NCI-H187 treated with DMSO at 0.1 percent for 48 hours (cell line): ENCODE data around the gene TH.

Experiments
- DNase-seq: peaks from one replicate; lab custom pipeline; 2025; lab: John Stamatoyannopoulos, UW

Gene TH

DNA sequence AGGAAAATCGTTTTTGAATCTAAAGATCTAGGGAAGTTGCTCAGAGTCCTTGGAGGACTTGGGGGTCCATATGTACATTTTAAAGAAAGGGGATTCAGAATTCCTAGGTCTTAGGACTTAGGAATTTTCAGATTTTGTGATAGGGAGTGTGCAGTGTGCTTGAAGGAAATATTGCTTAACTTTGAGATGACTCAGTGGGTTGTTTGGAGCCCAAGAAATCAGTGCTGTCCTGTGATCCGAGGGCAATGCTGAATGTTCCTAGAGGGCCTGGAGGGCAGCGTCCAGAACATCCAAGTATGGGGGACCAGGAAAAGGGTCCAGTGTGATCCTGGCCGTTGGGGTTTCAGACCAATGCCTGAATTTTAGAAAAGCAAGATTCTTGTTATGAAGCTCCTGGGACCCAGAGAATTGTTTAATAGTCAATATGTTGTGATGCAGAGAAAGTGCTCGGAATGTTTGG, 29.3 kb downstream of the TH start:
- DNase-seq: no peak

DNA sequence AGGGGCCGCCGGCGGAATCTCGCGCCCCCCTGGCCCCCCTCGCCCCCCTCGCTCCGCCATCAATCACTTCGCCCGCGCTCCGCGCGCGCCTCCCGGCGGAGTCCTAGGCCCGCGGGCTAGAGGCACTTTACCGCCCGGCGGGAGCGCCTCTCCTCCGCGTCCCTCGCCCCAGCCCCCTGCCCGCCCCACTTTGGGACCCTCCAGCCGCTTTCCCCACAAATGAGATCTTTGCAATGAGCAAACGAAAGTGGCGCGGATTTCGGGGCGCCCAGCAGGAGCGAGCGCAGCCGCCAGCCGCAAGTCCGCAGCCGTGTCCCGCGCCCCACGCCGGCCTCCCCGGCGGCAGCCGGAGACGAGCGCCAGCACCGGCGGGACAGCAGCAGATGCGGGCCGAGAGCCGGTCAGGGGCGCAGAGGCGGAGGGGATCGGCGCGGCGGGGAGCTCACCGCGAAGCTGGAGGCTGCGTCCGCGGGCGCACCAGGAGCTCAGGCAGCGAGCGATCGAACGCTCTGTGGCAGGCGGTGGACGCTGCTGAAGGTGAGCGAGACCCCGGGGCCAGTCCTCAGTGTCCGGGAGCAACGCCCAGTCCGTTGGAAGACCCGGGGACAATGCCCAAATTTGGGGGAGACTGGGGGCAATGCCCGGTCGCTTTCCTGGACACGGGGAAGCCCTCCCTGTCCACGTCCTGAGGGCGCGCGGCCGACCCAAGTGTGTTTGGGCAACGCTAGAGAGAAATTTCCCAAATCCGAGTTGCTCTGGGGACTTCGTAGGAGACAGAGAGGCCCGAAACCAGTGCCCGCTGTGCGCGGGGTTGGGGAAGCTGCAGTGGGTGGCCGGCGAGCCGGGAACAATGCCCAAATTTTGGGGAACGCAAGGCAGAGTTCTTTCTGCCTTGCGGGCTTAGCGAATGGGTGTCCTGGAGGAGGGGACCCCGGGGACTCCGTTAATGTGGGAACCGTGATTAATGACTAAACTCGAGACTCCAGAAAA, 30.9 kb downstream of the TH start:
- DNase-seq: no peak

DNA sequence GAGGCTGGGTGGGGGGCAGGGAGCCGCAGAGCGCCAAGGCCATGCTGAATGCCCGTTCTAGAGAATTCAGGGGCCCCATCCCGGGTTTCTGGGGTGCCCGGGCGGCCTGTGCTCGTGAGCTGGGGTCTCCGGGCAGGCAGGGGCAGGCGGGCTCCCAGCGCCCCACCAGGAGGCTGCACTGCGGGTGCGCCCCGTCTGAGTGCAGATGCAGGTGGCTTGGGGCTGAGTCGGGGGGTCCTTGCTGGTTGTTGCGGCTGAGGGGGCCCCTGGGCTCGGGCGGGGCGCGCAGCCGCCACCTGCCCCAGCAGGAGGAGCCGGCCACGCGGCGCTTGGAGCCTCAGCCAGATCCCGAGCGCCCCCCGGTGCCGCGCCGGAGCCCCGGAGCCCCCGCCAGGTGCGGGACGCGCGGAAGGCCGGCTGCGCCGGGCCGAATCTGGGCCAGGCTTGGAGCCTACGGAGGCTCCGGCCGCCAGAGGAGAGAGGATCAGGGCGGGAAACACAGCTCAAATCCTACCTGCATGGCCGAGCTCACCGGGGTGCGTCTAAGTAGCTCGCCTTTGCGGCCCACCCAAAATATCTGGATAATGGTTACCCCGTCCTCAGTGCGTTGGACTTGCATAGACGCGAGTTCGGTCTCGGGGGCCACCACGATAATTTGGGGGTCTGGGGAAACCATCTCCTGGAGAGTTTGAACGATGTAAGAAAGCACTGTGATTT, 31.8 kb downstream of the TH start:
- DNase-seq: no peak

DNA sequence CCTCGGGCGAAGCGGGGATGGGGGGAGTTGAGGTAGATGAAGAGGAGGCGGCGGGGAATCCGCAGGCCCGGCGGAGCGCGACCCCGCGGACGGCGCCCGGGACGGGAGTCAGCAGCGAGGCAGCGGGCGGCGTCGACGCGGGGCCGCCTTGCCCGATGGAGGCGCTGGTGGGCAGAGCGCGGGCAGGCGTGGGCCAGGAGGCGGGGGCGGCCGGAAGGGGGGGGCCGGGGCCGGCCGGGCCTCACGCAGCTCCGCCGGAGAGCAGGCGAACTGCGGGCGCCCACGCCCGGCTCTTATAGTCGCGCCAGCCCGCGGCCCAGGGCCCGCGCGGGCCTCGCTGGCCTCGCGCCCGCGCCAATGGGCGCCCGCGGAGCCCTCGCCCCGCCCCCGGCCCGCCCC, 32.5 kb downstream of the TH start, which contains the start of gene IGF2:
IGF2 (minus strand) TSS at position 267 of the 399 bp plus-strand sequence. CDS start 3,866 bp downstream, outside the sequence.
- no peak for DNase-seq

DNA sequence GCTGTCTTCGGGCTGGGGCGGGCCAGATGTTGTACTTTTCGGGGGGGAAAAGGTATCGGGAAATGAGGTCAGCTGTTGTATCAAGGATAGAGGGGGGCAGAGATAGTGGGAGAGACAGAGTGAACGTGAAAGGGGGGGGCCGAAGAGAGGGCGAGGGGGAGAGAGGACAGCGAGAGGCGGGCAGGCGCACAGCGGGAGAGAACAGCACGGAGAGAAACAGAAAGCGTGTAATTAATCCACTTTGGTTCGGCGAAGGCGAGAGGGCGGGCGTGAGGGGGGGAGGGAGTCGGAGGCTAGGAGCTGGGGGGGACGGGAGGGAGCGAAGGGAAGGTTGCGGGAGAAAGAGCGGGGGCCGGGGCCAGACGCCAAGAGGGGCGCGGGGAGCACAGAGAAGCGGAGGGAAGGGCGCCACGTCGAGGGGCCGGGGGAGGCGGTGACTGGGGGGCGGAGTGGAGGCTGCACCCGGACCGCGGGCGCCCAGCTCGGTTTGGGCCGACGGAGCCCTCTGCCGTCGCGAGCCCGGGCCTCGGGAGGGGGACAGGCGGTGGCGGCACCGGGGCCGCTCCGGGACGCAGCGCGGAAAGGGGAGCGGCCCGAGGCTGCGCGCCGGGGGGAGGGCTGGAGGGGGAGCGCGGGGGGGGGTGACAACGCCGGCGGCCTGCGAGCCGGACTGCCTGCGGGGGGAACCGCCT, 33.0 kb downstream of the TH start:
- DNase-seq: no peak

DNA sequence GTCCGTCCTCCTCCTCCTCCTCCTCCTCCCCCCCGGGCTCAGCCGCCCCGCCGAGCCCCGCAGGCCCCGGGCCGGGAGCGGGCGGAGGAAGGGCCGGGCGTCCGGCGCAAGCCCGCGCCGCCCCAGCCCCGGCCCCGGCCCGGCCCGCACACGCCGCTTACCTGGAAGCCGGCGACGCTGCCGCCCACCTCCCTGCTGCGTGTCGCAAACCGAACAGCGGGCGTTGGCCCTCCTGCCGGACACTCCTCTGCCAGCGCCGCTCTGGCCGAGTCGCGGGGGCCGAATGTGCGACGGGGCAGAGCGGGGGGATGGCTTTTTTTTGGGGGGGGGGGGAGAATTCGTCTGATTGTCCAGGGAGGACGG, 33.6 kb downstream of the TH start:
- DNase-seq: no peak

DNA sequence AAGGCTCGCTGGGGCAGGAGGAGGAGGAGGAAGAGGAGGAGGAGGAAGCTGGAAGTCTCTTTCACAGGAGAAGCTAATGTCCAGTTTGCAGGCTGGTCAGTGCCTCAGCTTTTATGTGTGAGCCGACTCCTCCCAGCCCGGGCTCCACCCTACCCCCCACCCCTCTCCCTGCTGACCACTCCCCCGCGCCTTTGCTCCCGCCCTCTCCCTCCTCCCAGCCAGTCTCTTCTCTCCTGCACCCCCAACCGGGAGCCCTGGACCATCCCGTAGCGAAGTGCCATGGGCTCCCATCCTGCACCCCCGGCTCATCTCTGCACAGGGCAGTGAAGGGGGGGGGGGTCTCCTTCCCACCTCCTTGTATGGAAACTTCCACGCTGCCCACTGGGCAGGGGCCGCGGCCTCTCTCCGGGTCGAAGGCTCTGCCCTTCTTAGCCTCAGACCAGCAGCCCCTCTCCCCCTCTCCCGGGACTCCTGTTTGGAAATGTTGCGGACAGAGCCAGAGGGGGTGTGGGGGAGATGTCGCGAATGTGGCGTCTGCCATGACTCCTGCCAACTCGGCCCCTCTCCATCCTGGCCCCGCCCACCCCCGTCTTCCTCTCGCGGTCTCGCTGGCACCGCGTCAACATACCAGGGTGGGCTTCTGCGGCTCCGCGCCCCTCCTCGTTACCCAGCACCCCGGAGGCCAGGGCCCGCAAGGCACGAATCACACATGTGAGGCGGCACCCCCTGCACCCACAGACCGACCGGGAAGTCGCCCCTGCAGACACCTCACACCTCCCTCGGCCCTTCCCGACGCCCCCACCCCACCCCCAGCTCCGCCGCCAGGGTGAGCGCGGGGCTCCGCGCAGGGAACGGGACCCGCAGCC, 34.2 kb downstream of the TH start:
- no peak for DNase-seq

DNA sequence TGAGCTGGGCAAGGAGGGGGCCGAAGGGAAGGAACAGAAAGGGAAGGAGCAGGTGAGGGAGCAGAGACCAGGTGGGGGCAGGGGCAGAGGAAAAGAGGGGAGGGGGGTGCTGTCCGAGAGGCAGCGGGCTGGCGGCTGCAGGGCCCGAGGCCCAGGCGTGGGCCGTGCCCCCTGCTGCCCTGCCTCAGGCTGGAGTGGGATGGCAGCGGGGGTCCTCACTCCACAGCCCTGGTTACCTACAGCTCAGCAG, 34.7 kb downstream of the TH start:
- DNase-seq: no peak

DNA sequence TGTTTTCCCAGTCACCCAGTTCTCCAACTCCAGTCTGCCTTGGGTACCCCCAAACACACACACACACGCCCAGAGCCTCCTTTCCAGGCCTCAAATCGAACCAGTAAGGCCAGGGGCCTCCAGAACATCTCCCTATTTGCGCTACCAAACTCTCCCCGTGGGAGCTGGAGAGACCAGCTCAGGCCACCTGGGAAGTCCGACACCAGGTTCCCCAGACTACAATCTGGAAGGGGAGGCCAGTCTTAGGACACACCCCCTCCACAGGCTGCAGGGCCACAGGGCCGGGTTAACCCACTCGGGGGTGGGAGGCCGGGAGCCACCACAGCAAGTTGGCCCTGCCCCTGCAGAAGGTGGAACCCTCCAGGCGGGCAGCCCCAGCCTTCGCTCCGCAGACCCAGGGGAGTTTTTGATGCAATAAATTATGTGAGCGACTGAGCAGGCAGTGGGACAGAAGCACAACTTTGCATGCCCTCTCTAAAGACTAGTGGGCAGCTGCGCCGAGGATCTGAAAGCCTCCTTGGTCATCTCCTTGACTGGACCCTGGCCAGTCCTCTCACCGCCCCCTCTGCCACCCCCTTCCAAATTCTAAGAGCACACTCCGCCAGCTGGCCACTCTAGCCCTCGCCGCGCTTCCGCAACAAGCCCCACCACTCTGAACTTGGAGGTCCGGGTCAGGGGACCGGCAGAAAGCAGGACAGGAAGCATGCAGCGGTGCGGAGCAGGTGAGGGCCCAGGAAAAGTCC, 35.2 kb downstream of the TH start:
- no peak for DNase-seq

DNA sequence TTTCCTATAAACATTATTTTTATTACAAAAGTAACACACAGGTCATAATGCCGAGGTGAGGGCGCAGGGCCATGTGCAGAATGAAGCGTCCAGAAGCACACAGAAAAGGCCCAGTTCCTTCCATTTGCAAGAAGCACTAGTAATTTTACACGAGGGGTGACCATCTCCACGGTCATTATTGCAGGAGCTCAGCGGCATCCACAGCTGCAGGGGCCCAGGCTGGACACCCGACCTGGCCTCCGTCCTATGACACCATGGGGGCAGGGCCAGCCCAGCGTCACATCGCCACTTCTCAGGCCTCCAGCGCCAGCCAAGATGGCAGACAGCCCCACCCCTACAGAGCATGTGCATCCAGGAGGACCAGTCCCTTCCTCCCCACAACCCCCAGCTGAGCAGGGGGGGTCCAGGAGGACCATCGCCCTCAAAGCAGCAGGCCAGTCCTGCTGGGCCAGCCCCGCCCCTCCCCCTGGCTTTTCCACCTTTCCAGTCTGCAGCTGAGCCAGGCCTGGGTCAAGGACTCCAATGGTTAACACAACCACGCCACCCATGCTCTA, 35.9 kb downstream of the TH start:
- no peak for DNase-seq

DNA sequence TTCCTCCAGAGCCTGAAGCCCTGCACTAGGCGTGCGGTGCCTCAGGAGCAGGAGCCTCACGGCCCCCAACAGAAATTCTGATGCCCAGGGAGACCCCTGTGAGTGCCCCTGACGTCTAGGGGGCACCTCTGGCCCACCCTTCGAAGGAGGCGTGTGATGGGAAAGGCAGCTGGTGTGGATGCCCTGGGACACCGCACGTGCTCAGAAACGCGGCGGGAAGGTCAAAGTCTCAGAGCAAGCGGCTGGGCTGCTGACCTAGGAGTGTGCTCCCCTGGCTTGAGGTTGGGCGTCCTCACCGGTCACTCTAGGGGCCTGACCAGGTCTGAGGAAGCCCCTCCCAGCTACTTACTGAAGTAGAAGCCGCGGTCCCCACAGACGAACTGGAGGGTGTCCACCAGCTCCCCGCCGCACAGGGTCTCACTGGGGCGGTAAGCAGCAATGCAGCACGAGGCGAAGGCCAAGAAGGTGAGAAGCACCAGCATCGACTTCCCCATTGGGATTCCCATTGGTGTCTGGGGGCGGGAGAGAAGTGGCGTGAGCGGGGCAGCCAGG, 36.5 kb downstream of the TH start:
- DNase-seq: no peak

DNA sequence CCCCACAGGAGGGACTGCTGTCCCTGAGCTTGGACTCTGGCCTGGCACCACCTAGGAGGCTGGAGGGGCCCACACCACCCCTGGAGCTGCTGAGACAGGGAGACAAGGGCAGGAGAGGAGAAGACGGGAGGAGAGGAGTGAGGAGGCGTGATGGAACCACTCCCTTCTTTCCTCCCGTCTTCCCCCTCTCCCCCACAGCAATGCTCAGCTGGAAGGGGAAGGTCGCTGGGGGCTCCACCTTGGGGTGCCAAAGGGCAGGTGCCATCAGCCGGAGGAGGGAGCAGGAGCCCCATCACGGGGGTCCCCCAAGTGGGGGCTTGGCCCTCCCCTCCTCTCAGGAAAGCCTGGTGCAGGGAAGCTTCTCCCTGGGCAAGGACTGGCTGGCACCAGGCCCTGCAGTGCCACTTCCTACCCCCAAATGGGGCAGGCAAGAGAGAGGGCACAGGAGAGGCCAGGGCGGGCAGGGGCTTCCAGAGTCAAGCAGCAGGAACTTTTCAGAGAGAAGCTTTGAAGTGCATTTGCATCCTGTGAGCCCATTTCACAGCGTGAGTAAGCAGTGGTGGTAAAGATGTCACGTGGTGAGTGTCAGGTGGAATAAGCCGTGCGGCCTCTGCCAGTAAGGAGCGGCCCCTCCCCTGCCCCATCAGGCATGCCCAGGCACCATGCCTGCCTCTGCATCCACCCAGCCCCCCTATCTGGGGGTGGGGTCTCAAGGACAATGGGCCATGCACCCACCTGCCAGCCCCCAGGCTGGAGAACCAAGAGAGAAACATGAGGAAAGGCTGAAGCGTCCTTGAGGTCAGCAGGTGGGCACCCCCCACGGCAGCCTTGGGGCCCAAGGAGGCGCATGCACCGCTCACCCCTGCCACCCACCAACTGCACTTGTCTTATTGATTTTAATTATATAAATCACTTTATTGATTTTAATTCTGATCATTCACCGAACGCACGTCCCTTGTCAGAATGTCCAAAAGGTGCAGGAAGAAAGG, 37.3 kb downstream of the TH start:
- no peak for DNase-seq

DNA sequence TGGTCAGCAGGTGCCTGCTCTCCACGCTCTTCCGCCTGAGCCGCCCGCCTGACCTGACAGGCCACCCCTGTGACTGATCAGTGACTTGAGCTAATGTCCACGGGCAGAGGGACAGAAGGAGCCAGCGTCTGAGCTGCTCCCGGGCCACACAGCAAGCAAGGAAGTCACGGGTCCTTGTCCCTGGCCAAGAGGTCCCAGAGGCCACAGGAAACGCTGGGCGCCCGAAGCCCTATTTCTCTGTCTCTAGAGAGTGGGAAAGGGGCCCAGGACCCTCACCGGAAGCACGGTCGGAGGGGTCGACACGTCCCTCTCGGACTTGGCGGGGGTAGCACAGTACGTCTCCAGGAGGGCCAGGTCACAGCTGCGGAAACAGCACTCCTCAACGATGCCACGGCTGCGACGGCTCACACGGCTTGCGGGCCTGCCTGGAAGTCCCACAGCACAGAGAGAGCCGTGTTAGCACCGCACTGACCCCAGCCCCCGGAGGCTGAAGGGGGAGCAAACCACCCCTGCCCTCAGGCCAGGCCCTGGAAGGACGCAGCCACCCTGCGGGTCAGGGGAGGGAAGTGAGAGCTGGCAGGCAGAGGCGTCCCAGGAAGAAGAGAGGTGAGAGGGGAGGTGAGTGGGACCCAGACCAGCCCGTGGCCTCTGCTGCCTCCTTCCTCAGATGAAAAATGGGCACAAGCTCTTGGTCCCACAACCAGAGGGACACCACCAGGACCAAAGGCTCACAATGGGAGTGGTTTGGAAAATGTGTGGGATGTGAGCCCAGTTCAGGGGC, 38.2 kb downstream of the TH start:
- no peak for DNase-seq

DNA sequence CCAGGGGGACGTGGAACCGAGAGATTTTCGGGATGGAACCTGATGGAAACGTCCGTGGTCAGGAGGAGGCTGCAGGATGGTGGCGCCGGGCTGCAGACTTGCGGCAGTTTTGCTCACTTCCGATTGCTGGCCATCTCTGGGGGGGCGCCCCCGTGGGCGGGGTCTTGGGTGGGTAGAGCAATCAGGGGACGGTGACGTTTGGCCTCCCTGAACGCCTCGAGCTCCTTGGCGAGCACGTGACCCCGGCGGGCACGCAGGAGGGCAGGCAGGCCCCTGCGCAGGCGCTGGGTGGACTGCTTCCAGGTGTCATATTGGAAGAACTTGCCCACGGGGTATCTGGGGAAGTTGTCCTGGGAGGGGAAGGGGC, 38.8 kb downstream of the TH start:
- DNase-seq: no peak

DNA sequence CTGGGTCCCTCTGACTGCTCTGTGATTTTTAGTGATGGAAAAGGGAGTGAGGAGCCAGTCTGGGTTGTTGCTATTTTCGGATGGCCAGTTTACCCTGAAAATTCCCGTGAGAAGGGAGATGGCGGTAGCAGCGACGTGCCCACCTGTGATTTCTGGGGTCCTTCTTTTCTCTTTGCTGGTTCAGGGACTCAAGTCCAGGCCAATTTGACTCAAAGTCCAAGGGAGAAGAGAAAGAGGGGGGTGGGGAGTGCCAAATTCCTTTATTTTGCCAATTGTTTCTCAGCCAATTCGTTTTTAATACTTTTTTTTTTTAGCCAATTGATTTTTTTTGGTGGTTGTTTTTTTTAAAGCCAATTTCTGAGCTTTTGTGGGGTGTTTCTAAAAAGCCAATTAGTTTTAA, 39.4 kb downstream of the TH start:
- DNase-seq: no peak

DNA sequence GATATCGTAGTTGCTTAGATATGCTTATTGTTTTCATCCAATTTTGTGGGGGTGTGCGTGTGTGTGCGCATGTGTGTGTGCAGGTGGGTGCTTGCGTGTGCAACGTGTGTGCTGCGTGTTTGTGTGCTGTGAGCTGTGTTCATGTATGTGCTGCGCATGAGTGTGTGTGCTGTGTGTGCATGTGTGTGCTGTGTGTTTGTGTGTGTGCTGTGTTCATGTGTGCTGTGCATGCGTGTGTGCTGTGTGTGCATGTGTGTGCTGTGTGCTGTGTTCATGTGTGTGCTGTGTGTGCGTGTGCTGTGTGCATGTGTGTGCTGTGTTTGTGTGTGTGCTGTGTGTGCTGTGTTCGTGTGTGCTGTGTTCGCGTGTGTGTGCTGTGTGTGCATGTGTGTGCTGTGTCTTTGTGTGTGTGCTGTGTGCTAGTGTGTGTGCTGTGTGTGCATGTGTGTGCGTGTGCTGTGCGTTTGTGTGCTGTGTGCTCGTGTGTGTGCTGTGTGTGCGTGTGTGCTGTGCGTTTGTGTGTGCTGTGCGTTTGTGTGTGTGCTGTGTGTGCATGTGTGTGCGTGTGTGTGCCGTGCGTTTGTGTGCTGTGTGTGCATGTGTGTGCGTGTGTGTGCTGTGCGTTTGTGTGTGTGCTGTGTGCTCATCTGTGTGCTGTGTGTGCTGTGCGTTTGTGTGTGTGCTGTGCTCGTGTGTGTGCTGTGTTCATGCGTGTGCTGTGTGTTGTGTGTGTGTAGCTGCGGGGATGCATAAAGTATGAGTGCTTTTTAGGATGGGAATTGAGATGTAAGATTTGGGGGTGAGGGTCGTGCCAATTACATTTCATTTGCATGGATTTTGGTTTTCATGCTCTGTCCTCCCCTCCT, 40.0 kb downstream of the TH start:
- no peak for DNase-seq

DNA sequence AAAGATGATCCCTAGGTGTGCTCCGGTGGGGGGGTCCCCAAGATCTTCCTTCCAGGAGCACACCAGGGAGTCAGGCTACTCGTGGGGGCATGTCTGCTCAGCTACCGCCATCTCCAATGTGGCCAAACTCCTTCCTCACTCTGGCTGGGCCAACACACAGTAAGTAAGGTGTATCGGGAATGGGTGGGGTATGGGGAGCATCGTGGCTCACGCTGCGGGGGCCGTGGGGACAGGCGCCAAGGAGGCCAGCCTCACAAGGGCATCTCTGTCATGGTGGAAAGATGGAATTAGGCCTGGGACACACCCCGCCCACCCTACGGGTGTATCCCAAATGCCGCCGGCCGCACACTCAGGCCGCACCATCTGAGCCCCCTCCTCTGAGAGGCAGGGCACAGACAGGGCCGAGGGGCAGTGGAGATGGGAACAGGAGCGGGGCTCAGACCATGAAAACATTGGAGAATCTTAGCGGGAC, 40.7 kb downstream of the TH start:
- no peak for DNase-seq
